GM10266 (cell line): ENCODE data around the gene CNEP1R1.
A peak's percentile ranks its signal among the peaks of the same experiment; 100 is the strongest.

Experiments
- DNase-seq: peaks from one replicate; pipeline ENCODE4 v3.0.0; 2012; ENCODE audit errors: extremely low spot score
- CTCF ChIP-seq: IDR thresholded peaks from 2 replicates; pipeline ENCODE4 v1.5.1; 2012; ENCODE audit warnings: mild to moderate bottlenecking, low read depth; ENCODE audit not compliant: control insufficient read depth, insufficient read depth; ENCODE audit errors: missing control alignments

CNEP1R1 gene

GRCh38 chr16:50059669-50060068 is 34.6 kb downstream of the CNEP1R1 start:
- DNase-seq = no peak
- no peak for TF ChIP-seq CTCF

- DNase-seq = no peak
- TF ChIP-seq CTCF = no peak
Observed at GRCh38 chr16:50061326-50061725, 36.3 kb downstream of the CNEP1R1 start.

- TF ChIP-seq CTCF = no peak
- DNase-seq = no peak
Observed at GRCh38 chr16:50065241-50065623, 40.2 kb downstream of the CNEP1R1 start.

- DNase-seq = peak; percentile 95
- TF ChIP-seq CTCF = no peak
Observed at GRCh38 chr16:50065624-50066481, 40.8 kb downstream of the CNEP1R1 start, which contains the start of gene HEATR3. Gene HEATR3, plus strand, starts transcription at chr16:50065970. Its CDS starts 162 bp downstream, at chr16:50066132.

- no peak for DNase-seq
- TF ChIP-seq CTCF = no peak
Observed at GRCh38 chr16:50066482-50067289, 41.7 kb downstream of the CNEP1R1 start.

GRCh38 chr16:50067290-50067853 is 42.3 kb downstream of the CNEP1R1 start:
- peak; percentile 60 for TF ChIP-seq CTCF
- DNase-seq = peak; percentile 60

- no peak for TF ChIP-seq CTCF
- DNase-seq = no peak
Observed at GRCh38 chr16:50068550-50068949, 43.5 kb downstream of the CNEP1R1 start.
